ENCODE results near the gene GRSF1.

DNA sequence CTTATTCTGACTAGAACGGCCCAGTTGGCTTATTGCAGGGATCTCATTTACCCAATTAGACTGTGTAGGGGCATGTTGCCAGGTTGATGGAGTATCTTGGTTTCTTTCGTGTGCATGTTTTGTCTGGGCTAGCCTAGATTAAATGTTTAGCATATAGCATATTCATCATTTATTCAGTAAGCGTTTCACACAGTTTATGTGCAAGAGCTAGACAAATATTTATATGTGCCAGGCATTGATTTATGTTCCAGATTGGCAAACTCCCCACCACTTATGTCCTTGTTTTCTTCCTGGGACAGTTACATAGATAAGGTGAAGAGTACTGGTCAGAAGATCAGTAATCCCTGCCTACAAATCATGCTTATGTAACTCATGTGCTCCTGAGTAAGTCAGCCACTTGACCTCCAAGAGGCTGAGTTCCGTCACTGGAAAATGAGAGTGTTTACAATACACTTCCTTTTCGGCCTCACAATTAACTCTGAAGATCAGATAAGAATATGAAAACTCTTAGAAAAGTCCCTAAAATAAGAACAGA, 60.7 kb downstream of the GRSF1 start:
- TF ChIP-seq, protein P1, sequence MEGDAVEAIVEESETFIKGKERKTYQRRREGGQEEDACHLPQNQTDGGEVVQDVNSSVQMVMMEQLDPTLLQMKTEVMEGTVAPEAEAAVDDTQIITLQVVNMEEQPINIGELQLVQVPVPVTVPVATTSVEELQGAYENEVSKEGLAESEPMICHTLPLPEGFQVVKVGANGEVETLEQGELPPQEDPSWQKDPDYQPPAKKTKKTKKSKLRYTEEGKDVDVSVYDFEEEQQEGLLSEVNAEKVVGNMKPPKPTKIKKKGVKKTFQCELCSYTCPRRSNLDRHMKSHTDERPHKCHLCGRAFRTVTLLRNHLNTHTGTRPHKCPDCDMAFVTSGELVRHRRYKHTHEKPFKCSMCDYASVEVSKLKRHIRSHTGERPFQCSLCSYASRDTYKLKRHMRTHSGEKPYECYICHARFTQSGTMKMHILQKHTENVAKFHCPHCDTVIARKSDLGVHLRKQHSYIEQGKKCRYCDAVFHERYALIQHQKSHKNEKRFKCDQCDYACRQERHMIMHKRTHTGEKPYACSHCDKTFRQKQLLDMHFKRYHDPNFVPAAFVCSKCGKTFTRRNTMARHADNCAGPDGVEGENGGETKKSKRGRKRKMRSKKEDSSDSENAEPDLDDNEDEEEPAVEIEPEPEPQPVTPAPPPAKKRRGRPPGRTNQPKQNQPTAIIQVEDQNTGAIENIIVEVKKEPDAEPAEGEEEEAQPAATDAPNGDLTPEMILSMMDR (conservative IDR thresholded peaks at IDR 0.05; ENCODE audit: low read depth, low read length): no peak
- TF ChIP-seq EZH2 (IDR thresholded peaks at IDR 0.05; ENCODE audit: borderline replicate concordance, low read depth, low read length, poor library complexity, severe bottlenecking): no peak
